Measurements from ENCODE around the gene HVCN1.
"Not testable (repeated sequence)": the region's sequence is repeated elsewhere in the genome, so short reads cannot be mapped to it uniquely, and the experiment has no call there.

The HVCN1 gene, protein sequence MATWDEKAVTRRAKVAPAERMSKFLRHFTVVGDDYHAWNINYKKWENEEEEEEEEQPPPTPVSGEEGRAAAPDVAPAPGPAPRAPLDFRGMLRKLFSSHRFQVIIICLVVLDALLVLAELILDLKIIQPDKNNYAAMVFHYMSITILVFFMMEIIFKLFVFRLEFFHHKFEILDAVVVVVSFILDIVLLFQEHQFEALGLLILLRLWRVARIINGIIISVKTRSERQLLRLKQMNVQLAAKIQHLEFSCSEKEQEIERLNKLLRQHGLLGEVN

DNA sequence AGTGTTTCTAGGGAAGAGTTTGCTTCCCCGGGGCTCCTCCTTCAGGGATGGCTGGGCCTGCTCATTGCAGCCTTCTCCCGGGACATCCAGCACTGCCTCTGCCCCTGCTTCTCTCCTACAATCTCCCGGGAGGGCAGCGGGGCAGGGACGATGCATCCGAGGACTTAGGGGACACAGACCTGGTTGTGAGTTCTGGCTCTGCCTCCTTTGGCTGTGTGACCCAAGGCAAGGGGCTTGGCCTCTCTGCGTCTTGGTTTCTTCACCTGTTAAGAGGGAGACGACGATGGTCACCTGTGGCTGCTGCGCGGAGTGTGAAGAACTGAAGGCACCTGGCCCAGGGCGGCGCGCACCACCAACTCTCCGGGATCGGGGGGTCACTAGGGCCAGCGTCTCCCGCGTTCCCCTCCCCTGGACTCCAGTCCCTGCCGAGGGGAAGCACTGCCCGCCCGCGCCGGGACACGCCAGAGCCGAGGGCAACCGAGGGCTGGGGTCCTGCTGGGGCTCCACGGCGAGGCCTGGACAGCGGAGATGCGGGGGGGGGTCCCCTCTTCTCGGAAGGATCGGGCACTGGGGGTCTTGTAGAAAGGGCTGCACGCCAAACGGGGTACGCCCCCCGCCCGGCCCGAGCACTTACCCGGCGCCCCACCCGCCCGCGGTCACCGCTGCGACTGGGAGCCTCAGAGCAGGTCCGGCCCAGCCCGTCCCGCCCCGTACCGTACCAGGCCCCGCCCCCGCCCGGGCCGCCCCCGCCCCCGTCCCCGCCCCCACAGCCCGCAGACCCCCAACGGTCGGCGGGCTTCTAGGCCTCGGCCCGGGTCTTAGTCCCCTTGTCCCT, at the start of gene HVCN1:
HVCN1 (minus strand) TSS at position 670 of the 835 bp plus-strand sequence. CDS start 5,870 bp downstream, outside the sequence.
- no peak for DNase-seq (ENCODE audit: low read depth in 3 of 3)

DNA sequence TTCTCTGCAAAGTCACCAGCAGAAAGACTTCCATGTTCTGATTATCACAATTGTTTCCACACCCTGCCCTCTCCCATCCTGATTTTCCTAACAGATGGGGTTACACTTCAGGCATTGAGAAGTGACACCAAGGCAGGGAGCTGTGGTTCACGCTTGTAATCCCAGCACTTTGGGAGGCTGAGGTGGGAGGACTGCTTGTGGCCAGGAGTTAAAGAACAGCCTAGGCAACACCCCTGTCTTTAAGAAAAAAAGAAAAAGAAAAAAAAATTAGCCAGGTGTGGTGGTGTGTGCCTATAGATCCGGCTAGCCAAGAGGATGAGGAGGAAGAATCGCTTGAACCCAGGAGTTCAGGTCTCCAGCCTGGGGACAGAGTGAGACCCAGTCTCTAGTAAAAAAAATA, 48.6 kb upstream of the HVCN1 start:
- no peak for DNase-seq (ENCODE audit: low read depth in 3 of 3)

DNA sequence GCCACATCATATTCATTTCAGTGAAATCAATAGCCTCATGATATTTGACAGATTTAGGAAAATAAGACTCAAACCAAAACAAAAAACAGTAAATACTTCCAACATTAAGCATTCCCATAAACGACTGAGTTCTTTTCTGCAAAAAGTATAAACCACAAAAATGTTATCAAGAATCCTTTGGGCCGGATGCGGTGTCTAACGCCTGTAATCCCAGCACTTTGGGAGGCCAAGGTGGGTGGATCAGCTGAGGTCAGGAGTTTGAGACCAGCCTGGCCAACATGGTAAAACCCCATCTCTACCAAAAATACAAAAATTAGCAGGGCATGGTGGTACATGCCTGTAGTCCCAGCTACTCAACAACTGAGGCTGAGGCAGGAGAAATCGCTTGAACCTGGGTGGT, 48.1 kb upstream of the HVCN1 start:
- not testable (repeated sequence) for DNase-seq (ENCODE audit: low read depth in 3 of 3)

GRCh38 chr12:110733900-110734299, 45.0 kb upstream of the HVCN1 start:
- DNase-seq (ENCODE audit: low read depth in 3 of 3) = no peak

GRCh38 chr12:110733089-110733715, 44.3 kb upstream of the HVCN1 start:
- no peak for DNase-seq (ENCODE audit: low read depth in 3 of 3)

- DNase-seq (ENCODE audit: low read depth in 3 of 3) = no peak
Measured at GRCh38 chr12:110732572-110732971, 43.7 kb upstream of the HVCN1 start.

DNA sequence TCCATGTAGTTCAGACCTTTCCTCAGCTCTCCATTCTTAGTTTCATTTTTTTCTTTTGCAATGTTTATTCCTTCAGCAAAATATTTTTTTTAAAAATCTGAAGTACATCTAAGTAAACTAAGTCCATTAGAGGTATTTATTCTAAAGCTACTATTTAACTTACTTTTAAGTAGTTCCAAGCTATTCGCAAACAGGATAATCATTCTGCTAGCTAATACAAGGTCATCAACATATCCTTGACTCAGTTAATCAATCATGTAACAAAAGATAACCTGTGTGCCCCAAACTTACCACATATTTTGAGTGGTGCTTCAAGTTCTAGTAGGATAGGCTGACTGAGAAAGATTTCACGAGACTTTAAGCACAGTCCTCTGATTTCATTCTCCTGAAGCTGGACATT, 42.6 kb upstream of the HVCN1 start:
- DNase-seq (ENCODE audit: low read depth in 3 of 3) = no peak

- no peak for DNase-seq (ENCODE audit: low read depth in 3 of 3)
Measured at GRCh38 chr12:110728628-110729027, 39.7 kb upstream of the HVCN1 start.

- DNase-seq (ENCODE audit: low read depth in 3 of 3) = no peak
Measured at GRCh38 chr12:110726708-110727369, 37.9 kb upstream of the HVCN1 start.

DNA sequence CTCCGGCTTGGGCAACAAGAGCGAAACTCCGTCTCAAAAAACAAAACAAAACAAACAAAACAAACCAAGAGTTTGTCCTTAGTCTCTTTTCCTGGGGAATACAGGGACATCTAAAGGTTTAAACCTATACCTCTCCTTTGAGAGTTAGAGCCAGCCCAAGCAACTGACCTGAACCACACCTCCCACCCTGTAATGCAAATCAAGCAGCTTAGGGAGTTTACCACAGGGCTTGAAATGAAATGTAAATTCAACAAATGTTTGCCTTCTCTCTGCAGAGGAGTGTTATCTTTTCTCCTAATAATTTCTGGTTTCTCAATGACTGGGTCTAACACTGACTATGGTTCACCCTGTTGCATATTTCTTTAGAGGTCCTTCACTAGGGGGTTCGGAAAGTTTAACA, 37.1 kb upstream of the HVCN1 start:
- no peak for DNase-seq (ENCODE audit: low read depth in 3 of 3)

DNA sequence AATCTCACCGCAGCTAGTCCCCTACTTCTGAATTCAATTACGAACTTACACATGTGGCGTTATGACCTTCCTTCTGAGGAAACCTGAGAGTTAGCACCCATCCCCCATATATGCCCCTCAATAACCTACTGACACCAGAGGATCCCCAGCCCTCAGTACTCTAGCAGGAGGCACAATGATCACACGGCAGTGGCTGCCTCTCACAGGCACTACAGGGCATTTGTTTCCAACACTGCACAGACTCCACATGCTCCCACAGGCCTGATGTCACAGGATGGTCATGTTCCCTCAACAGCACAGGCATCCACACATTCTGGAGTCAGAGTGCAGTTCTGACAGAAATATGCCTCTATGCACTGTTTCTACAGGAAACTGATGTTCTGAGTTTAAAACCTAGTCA, 36.4 kb upstream of the HVCN1 start:
- no peak for DNase-seq (ENCODE audit: low read depth in 3 of 3)

DNA sequence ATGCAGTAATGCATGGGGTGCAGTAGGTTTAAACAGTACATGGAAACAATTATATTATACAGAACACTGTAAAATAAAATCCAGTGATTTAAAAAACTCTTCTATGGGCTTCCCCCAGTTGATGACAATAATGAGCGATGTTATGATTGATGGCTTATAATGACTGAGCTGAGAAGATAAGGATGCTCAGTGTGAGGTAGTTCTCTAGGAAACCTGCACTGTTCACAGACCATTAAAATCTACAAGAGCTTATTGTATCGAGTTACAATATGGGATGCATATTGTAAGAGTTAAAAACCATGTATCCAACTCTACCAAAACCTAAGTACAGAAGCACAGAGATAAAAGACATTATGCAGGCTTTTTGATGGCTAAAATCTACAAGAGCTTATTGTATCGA, 34.0 kb upstream of the HVCN1 start:
- not testable (repeated sequence) for DNase-seq (ENCODE audit: low read depth in 3 of 3)

- DNase-seq (ENCODE audit: low read depth in 3 of 3) = no peak
Measured at GRCh38 chr12:110721570-110721969, 32.7 kb upstream of the HVCN1 start.

GRCh38 chr12:110720516-110720915, 31.6 kb upstream of the HVCN1 start:
- DNase-seq (ENCODE audit: low read depth in 3 of 3) = no peak

DNA sequence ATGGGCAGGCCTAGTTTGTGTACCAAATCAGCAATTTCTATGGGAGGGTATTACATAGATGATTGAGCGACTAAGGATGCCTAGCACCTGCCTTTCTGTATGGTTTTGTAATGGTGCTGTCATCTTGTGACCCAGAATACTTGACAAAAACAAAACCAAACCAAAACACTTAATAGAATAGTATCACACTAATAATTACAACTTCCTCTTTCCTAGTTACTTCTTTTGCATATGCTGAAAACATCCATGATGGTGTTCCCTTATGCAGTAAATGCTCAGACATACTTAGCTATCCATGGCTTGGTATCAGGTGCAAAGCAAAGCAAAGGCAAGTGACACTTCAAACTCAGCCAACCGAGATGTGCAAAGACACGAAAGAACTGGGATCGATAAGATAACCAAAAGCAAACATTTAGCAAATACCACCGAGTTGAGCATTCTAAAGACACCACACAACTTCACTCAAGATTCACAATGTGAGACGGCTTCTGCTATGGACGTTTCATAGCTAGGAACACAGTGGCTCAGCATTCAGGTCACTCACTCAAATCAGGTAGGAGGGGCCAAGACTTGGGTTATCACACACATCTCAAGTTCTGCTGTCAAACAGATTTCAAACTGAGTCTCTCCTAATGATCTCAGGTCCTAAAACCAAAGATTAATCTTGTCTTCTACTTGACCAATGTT, 29.4 kb upstream of the HVCN1 start:
- DNase-seq (ENCODE audit: low read depth in 3 of 3) = no peak

DNA sequence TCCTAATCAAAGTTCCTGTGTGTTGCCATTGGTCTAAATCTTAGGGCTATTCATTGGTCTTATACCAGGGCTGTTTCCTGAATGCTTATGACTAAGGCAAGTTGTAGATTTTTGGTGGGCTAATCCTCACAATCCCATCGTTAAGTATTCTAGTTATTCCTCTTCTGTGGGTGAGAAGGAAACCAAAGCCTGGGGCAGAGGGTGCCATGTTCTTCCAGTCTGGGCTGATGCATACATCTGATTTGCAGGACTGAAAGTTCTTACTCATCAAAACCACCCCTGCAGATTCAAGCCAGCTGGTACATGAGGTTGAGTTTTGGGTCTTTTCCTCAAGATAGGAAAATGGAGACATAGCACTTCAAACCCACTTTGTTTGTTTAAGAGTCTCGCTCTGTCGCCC, 28.1 kb upstream of the HVCN1 start:
- DNase-seq (ENCODE audit: low read depth in 3 of 3) = no peak

GRCh38 chr12:110708917-110709316, 20.0 kb upstream of the HVCN1 start:
- no peak for DNase-seq (ENCODE audit: low read depth in 3 of 3)

DNA sequence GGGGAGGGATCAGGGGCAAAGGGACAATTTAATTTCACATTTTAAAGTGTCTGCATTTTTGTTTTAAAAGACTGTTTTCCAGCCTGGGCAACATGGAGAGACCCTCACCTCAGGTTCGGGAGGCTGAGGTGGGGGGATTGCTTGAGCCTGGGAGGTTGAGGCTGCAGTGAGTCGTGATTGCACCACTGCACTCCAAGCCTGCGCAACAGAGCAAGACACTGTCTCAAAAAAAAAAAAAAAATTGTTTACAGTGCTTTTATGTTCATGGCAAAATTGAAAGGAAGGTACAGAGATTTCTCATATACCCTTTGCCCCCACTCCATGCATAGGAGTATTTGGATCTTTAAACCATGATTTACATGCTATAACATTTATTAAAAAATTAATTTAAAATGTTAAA, 16.4 kb upstream of the HVCN1 start:
- DNase-seq (ENCODE audit: low read depth in 3 of 3) = no peak

- no peak for DNase-seq (ENCODE audit: low read depth in 3 of 3)
Measured at GRCh38 chr12:110704750-110705149, 15.8 kb upstream of the HVCN1 start.

DNA sequence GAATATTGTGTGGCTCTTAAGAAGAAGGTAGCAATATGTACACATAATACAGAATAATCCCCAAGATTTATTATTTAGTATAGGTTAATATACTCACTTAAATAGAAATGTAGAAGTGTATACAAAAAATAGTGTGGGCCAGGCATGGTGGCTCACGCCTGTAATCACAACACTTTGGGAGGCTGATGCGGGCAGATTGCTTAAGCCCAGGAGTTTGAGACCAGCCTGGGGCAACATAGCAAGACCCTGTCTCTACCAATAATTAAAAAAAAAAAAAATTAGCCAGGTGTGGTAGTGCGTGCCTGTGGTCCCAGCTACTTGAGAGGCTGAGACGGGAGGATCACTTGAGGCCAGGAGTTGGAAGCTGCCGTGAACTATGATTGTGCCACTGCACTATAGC, 15.3 kb upstream of the HVCN1 start:
- DNase-seq (ENCODE audit: low read depth in 3 of 3) = no peak

GRCh38 chr12:110702081-110702480, 13.2 kb upstream of the HVCN1 start:
- no peak for DNase-seq (ENCODE audit: low read depth in 3 of 3)

Measured in stimulated activated CD4-positive, alpha-beta T cell treated with anti-CD3 and anti-CD28 coated beads, TNF-alpha, amount 100 ng/mL, for 48 hours (primary cell).